Gastrocnemius medialis (tissue), 4 donors: Measurements from ENCODE around the gene THSD7A. TPM values are rescaled to one million over a fixed set of nuclear protein-coding genes. Genes with fewer than 3 reads are reported as not detected.

ENCODE experiments used
- ATAC-seq, 2 donors: fragments of 150-250 bp; one replicate each; pipeline ENCODE4 v1.9.1; 2016
- DNase-seq, 2 donors: peaks; one replicate each; pipeline ENCODE4 v3.0.0-alpha.2; 2019
- H3K27ac ChIP-seq, 4 donors: fragments of 200-600 bp; sonication (generic); 1 replicate in 1 of 4; 2 replicates in 3 of 4; pipeline ENCODE4 v1.5.1; 2016 to 2018; ENCODE audit warnings: mild to moderate bottlenecking in 2 of 4, moderate library complexity in 1 of 4
- H3K27me3 ChIP-seq, 3 donors: fragments of 200-600 bp; sonication (generic) in 2 of 3; 1 replicate in 1 of 3; 2 replicates in 2 of 3; pipeline versions ENCODE4 v1.5.1 to v1.6.0; 2016 to 2019; ENCODE audit warnings: mild to moderate bottlenecking in 1 of 3, moderate library complexity in 1 of 3
- H3K36me3 ChIP-seq, 2 donors: fragments of 200-600 bp; sonication (generic) in 1 of 2; one replicate each; pipeline ENCODE4 v1.5.1; 2017 to 2018
- H3K4me1 ChIP-seq, 2 donors: fragments of 200-600 bp; sonication (generic) in 1 of 2; one replicate each; pipeline ENCODE4 v1.5.1; 2016 to 2017; ENCODE audit warnings: mild to moderate bottlenecking in 2 of 2
- H3K4me3 ChIP-seq, 4 donors: fragments of 200-600 bp; sonication (generic) in 3 of 4; 1 replicate in 1 of 4; 2 replicates in 3 of 4; pipeline ENCODE4 v1.5.1; 2016 to 2019; ENCODE audit warnings: mild to moderate bottlenecking in 2 of 4
- H3K9me3 ChIP-seq, 3 donors: fragments of 200-600 bp; sonication (generic) in 2 of 3; 1 replicate in 1 of 3; 2 replicates in 2 of 3; pipeline ENCODE4 v1.5.1; 2016 to 2019
- CTCF ChIP-seq, 5 experiments: fragments of 450-650 bp in 3 of 5; fragments of 200-600 bp in 2 of 5; sonication (generic) in 2 of 5; IDR thresholded peaks in 4 of 5; conservative IDR thresholded peaks in 1 of 5; 1 replicate in 4 of 5; 2 replicates in 1 of 5; pipeline ENCODE4 v1.5.1; 2016 to 2019; ENCODE audit warnings: antibody characterized with exemption in 5 of 5, mild to moderate bottlenecking in 3 of 5, moderate library complexity in 3 of 5
- POLR2A ChIP-seq, 2 donors: fragments of 450-650 bp; IDR thresholded peaks; one replicate each; pipeline ENCODE4 v1.6.1; 2017; ENCODE audit warnings: antibody characterized with exemption in 2 of 2, mild to moderate bottlenecking in 2 of 2, moderate library complexity in 2 of 2
- in situ Hi-C, 4 donors: fragments of 200-750 bp; cut with MboI; loops; one replicate each; pipeline versions ENCODE4 v1.15.0 to v1.8.0; 2017; ENCODE audit warnings: low sequenced_read_pairs in 4 of 4
- intact Hi-C: fragments of 100-400 bp; cut with DNase I; formaldehyde crosslinking; loops from one replicate; pipeline ENCODE4 v1.15.1; 2023; ENCODE audit warnings: low total_unique reads
- total RNA-seq, 4 donors: library from RNA; depleted of rRNA; stranded (reverse); fragments of >200 nt; gene quantifications; one replicate each; pipeline versions ENCODE4 v1.1.0 to v1.2.3, GENCODE V29; 2016

Gene THSD7A
- total RNA-seq, 4 donors from 2014 or later = 0.36 to 0.78 (median 0.66) TPM

DNA sequence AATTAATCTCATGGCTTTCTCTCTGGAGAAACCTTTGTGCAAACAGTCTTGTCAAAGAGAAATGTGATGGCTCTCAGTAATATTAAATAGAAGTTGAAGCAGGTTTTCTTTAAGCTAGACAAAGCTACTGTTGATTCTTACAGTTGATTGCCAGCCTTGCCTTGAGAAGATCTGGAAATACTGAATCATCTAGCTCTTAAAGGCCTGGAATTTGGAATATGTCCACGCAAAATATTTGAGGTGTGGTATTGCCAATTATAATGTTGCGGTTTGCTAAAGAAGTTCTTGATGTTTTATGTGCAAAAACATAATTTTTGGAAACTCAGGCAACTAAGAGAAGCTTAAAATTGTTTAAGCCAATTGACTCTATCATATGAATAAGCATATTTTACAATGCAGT lies 486.4 kb downstream of the THSD7A start:
- Histone ChIP-seq H3K4me3 (no peak overlapping the region), H3K9me3 (no peaks in the 10 kb centered on the region), H3K4me1 (peaks cover 0 to 5% of the 10 kb centered on the region in 2 donors), H3K27ac (no peak overlapping the region), H3K36me3 (no peaks in the 10 kb centered on the region), H3K27me3 (no peaks in the 10 kb centered on the region)
- in situ Hi-C loops (no loop called here), intact Hi-C loops (no loop called here)
- ATAC-seq (no peak), DNase-seq (no peak)
- TF ChIP-seq CTCF (IDR thresholded peaks at IDR 0.05 in 4 of 5, conservative IDR thresholded peaks at IDR 0.05 in 1 of 5) = no peak

GRCh38 chr7:11343818-11344413 lies 488.1 kb downstream of the THSD7A start:
- Histone ChIP-seq H3K9me3 (no peaks in the 10 kb centered on the region), H3K27me3 (no peaks in the 10 kb centered on the region), H3K36me3 (no peaks in the 10 kb centered on the region), H3K4me1 (peaks cover 0 to 5% of the 10 kb centered on the region in 2 donors), H3K4me3 (peak overlapping the region in 1 of 4 donors; percentile 32), H3K27ac (no peak overlapping the region)
- ATAC-seq = no peak
- no peak for DNase-seq
- TF ChIP-seq CTCF (IDR thresholded peaks at IDR 0.05 in 4 of 5, conservative IDR thresholded peaks at IDR 0.05 in 1 of 5) = peak; percentile 31 to 72 (median 51)
- TF ChIP-seq POLR2A (IDR thresholded peaks at IDR 0.05) = no peak
- intact Hi-C loops = no loop called here
- in situ Hi-C loops = no loop called here

DNA sequence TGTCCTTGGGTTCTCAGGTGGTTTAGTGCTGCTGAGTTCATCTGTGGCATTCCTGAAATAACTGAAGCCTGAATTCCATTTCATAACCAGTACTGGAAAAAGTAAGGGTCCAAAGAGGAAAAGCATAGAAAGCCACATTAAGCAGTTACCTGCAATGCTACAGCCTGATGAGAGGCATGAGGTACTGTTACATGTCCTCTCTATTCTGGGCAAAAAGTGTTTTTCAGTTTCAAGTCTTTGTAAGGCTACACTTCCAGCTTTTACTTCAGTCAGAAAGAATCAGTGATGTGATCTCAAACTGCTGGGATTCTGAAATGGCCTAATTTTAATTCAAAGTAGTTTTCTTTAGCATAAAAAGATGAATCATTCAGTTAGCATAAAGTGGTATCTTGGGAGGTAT lies 488.9 kb downstream of the THSD7A start:
- Histone ChIP-seq H3K9me3 (no peaks in the 10 kb centered on the region), H3K27ac (no peak overlapping the region), H3K36me3 (no peaks in the 10 kb centered on the region), H3K4me3 (no peak overlapping the region), H3K4me1 (peaks cover 0 to 5% of the 10 kb centered on the region in 2 donors), H3K27me3 (no peaks in the 10 kb centered on the region)
- DNase-seq = no peak
- intact Hi-C loops = no loop called here
- in situ Hi-C loops = no loop called here
- no peak for TF ChIP-seq CTCF (IDR thresholded peaks at IDR 0.05 in 4 of 5, conservative IDR thresholded peaks at IDR 0.05 in 1 of 5)
- TF ChIP-seq POLR2A (IDR thresholded peaks at IDR 0.05) = no peak
- ATAC-seq = no peak

DNA sequence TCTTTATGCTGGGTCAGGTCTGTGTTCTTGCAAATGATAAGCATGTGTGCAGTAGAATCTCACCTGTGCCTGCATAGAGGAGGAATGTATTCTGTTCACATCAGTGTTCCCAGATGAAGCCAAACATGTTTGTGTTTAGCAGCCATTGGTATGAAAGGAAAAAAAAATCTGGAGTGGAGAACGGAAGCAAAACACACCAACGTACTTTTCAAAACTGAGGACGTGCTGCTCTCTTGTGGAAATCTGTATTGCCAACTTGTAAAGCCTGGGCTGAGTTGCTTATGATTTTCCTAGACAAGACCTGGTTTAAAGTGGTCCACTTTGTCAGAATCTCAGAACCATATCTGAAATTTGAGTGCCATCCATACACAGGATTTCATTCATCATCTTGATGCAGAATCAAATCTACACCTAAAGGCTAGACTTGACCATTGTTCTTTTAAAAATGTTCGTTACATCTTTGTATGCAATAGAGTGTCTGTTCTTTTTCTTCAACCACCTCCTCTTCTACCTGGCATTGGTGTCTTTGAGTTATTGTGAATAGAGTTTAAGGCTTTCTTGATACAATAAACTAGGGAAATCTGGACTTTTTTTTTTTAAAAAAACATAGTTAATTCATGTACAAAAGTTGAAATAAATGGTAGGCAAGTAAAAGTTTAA lies 490.6 kb downstream of the THSD7A start:
- TF ChIP-seq CTCF (IDR thresholded peaks at IDR 0.05 in 4 of 5, conservative IDR thresholded peaks at IDR 0.05 in 1 of 5) = no peak
- TF ChIP-seq POLR2A (IDR thresholded peaks at IDR 0.05) = no peak
- in situ Hi-C loops = no loop called here
- H3K4me3 ChIP-seq = no peak overlapping the region

More for the DNA sequence above, 490.6 kb downstream of the THSD7A start:
- Histone ChIP-seq H3K27ac (no peak overlapping the region), H3K9me3 (no peaks in the 10 kb centered on the region), H3K27me3 (no peaks in the 10 kb centered on the region), H3K36me3 (no peaks in the 10 kb centered on the region), H3K4me1 (peaks cover 0 to 5% of the 10 kb centered on the region in 2 donors)
- DNase-seq (no peak), ATAC-seq (no peak)
- intact Hi-C loops = no loop called here
